ENCODE data around the gene CTCFL.

The CTCFL gene

GRCh38 chr20:57508831-57509230, 16.1 kb downstream of the CTCFL start:
- no peak for DNase-seq (ENCODE audit: low read depth)
- H3K4me3 ChIP-seq (ENCODE audit: control insufficient read depth, low read depth, low read length) = no peak overlapping the region
- TF ChIP-seq CTCF (conservative IDR thresholded peaks at IDR 0.05; ENCODE audit: control insufficient read depth, insufficient read depth, low read depth, low read length) = no peak

- no peak overlapping the region for H3K4me3 ChIP-seq (ENCODE audit: control insufficient read depth, low read depth, low read length)
- DNase-seq (ENCODE audit: low read depth) = no peak
- TF ChIP-seq CTCF (conservative IDR thresholded peaks at IDR 0.05; ENCODE audit: control insufficient read depth, insufficient read depth, low read depth, low read length) = no peak
Measured at GRCh38 chr20:57508381-57508780, 16.6 kb downstream of the CTCFL start.

GRCh38 chr20:57507477-57507876, 17.5 kb downstream of the CTCFL start:
- H3K4me3 ChIP-seq (ENCODE audit: control insufficient read depth, low read depth, low read length) = no peak overlapping the region
- no peak for TF ChIP-seq CTCF (conservative IDR thresholded peaks at IDR 0.05; ENCODE audit: control insufficient read depth, insufficient read depth, low read depth, low read length)
- peak; percentile 31 for DNase-seq (ENCODE audit: low read depth)

GRCh38 chr20:57505979-57506378, 19.0 kb downstream of the CTCFL start:
- no peak for DNase-seq (ENCODE audit: low read depth)
- no peak for TF ChIP-seq CTCF (conservative IDR thresholded peaks at IDR 0.05; ENCODE audit: control insufficient read depth, insufficient read depth, low read depth, low read length)
- no peak overlapping the region for H3K4me3 ChIP-seq (ENCODE audit: control insufficient read depth, low read depth, low read length)

- DNase-seq (ENCODE audit: low read depth) = no peak
- TF ChIP-seq CTCF (conservative IDR thresholded peaks at IDR 0.05; ENCODE audit: control insufficient read depth, insufficient read depth, low read depth, low read length) = no peak
- no peak overlapping the region for H3K4me3 ChIP-seq (ENCODE audit: control insufficient read depth, low read depth, low read length)
Measured at GRCh38 chr20:57504411-57504810, 20.5 kb downstream of the CTCFL start.

GRCh38 chr20:57503035-57503658, 21.8 kb downstream of the CTCFL start:
- H3K4me3 ChIP-seq (ENCODE audit: control insufficient read depth, low read depth, low read length) = no peak overlapping the region
- no peak for DNase-seq (ENCODE audit: low read depth)
- TF ChIP-seq CTCF (conservative IDR thresholded peaks at IDR 0.05; ENCODE audit: control insufficient read depth, insufficient read depth, low read depth, low read length) = no peak

- no peak for TF ChIP-seq CTCF (conservative IDR thresholded peaks at IDR 0.05; ENCODE audit: control insufficient read depth, insufficient read depth, low read depth, low read length)
- H3K4me3 ChIP-seq (ENCODE audit: control insufficient read depth, low read depth, low read length) = no peak overlapping the region
- no peak for DNase-seq (ENCODE audit: low read depth)
Measured at GRCh38 chr20:57502336-57502700, 22.6 kb downstream of the CTCFL start.
